ENCODE results near the gene VPS39. TPM values are rescaled to one million over a fixed set of nuclear protein-coding genes. Genes with fewer than 3 reads are reported as not detected.
"Not testable (repeated sequence)": the region's sequence is repeated elsewhere in the genome, so short reads cannot be mapped to it uniquely, and the experiment has no call there.

VPS39 gene
- polyA plus RNA-seq (ENCODE audit: insufficient read length in 4 of 4): 10 to 100 TPM; 54.2 to 87.2 (median 69.1) TPM

DNA sequence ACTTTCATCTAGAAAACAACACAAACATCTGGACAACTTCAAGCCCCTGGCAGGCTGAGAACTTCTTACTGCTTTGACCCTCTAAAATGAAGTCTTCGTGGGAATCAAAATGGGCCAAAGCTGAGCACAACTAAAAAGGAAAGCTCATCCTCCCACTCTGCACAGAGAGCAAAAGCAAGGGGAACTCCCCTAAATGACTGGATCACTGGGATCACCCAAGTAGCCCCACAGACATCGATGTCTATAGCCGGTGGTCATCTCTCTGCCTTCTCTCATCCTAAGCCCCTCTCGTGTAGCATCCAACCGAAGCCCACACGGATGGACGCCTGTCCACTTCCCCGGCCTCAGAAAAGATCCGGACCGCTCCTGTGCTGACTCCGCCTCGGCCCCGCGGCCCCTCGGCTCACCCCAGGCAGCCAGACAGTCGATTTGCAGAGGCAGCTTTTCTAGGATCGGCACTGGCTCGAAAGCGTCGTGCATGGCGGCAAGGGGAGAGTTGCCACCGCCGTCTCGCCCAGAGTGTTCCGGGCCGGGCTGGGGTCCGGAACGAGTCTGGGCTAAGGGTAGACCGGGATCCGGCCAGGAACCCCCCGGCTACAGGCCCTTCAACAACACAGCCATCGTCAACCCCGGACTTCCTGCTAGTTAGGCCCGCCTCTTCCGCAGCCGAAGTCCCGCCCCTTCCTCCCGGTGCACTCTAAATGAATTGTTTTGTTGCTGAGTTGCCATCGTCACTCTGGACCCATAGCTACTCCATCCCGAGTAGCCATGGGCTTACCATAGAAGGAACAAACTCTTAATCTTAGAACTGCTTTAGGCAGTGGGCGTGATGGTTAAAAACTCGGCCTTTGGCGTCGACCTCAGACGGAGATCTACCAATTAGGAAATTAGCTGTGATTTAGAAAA, at the start of gene VPS39:
TSS of gene VPS39 (minus strand) at position 631 of the 906 bp plus-strand sequence. CDS start at position 480, 151 bp downstream.
- peak; percentile 55 to 74 (median 72) for DNase-seq (ENCODE audit: low read depth in 4 of 4, low spot score in 2 of 4)

GRCh38 chr15:42253300-42253699, 45.2 kb upstream of the VPS39 start:
- DNase-seq (ENCODE audit: low read depth in 4 of 4, low spot score in 2 of 4): no peak

DNA sequence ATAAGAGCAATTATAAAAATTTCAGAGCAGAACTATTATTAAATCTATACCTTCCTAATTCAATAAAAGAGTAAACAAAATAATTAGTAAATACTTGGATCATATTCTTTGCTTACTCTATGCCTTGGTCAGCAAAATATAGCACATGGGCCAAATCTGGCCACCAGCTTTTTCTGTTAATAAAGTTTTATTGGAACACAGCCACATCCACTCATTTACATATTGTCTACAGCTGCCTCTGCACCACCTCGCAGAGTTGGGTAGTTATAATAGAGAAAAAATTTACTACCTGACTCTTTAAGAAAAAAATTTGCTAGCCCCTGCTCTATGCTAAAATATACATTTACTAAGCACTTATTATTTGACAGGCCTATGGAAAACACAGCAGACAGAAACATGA, 32.7 kb upstream of the VPS39 start:
- no peak for DNase-seq (ENCODE audit: low read depth in 4 of 4, low spot score in 2 of 4)

- no peak for DNase-seq (ENCODE audit: low read depth in 4 of 4, low spot score in 2 of 4)
Observed at GRCh38 chr15:42239528-42240182, 31.6 kb upstream of the VPS39 start.

DNA sequence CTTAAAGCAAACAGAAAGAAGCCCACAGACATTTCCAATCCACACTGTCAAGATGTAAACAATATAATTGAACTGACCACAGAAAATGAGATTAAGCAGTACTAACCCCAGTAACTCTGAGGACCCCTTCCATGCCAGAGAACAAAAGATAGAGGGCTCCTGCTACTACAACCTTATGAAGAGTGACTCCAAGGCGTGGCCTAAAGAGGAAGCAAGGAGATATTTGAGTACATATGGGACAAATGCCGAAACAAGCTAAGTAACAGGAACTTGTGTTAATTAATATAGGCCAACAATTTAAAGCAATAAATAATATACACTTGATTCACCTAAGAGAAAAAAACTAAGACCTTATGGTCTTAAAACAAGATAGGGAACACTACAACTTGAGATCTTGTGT, 25.0 kb upstream of the VPS39 start:
- DNase-seq (ENCODE audit: low read depth in 4 of 4, low spot score in 2 of 4): no peak

DNA sequence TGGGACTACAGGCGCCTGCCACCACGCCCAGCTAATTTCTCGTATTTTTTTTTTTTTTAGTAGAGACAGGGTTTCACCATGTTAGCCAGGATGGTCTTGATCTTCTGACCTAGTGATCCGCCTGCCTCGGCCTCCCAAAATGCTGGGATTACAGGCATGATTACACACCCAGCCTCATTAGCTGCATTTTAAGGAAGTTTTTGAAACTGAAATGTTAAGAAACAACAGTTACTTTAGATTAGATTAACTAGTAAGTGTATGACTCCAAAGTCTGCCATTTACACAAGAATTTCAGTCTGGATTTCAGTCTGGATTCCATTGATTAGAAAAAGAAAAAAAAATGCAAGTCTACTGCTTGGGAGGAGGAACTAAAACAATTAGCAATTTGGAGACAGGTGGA, 24.5 kb upstream of the VPS39 start:
- no peak for DNase-seq (ENCODE audit: low read depth in 4 of 4, low spot score in 2 of 4)

DNA sequence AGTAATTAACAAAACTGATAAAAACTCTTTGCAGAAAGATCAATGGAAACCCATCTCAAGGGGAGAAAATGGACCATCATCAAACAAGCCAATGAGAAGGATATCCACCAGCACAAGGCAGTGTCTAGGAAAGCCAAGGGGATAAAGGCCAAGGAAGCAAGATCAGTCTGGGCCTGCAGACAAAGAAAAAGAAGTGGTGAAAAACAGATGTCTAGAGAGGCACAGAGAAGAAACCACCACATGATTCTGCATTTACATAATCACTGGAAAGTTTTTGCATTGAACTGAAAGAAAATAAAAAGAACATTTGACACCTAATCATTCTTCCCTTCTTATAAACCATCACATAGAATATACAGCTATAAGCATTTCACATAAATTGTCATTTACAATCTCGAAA, 23.0 kb upstream of the VPS39 start:
- DNase-seq (ENCODE audit: low read depth in 4 of 4, low spot score in 2 of 4): no peak

GRCh38 chr15:42228981-42229380, 20.9 kb upstream of the VPS39 start:
- DNase-seq (ENCODE audit: low read depth in 4 of 4, low spot score in 2 of 4): not testable (repeated sequence)

DNA sequence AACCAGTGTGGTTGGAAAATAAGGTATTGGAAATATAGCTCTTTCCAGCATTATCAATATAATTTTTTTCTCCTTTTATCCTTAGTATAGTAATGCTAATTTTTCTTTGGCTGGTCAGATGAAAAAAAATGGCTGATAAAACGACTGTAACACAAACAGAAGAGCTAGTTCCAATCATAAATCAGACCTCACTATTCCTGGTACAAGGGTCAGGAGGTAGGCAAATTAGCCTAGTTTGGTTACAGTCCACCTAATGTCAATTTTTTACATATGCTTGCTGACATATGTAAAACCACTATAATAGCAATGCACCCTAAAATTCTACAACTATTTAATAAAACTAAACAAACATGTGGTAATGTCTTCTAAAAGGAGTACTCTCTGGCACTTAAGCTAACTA, 19.9 kb upstream of the VPS39 start:
- DNase-seq (ENCODE audit: low read depth in 4 of 4, low spot score in 2 of 4): no peak

DNA sequence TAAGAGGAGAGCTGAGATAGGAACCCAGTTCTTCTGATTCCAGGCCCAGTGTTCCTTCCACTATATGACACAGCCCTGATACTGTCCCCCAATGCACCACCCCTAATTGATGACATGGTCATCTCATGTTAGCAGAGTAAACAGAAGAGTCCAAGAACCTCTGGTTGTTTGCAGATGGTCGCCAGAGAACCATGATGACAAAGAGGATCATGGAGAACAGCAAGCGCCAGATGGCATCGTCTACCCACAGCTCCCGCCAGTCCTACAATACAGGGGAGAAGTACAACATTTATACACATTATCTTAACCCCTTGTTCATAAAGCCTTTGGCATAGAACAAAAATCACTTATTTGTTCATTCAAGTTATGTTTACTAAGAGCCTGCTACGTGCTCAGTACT, 18.5 kb upstream of the VPS39 start:
- no peak for DNase-seq (ENCODE audit: low read depth in 4 of 4, low spot score in 2 of 4)

DNA sequence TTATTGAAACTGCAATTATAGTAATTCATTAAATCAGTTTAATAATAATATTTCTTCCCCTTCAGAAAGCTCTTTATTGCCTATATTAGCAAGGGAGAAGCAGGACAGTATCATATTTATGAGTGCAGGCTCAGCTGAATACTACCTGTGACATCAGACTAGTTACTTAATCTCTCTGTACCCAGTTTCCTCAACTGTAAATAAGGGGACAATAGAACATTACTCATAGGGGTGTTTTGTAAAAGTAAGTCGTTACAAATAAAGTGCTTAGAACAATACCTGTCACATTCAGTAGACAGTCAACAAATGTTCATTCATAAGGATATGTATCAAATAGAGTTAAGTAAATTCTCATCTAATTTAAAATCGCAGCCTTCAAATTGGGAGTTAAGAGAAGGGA, 12.1 kb upstream of the VPS39 start:
- no peak for DNase-seq (ENCODE audit: low read depth in 4 of 4, low spot score in 2 of 4)

GRCh38 chr15:42218953-42219592, 11.0 kb upstream of the VPS39 start:
- DNase-seq (ENCODE audit: low read depth in 4 of 4, low spot score in 2 of 4): no peak

DNA sequence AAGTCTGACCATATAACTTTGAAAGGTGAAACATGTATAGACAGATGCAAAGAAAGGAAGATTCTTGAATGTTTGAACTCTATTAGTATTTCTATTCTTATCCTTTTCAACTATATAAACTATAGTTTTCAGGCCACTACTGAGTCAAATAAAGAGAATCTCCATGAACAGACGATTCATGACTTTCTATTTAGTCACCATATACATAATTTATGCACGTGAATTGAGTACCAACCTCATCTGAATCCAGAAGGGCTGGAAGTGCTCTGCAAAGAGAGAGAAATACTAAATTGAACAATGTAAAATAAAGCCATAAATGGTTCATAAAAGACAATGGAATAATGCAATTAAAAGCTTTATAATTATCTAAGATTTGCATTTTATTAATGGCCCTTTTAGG, 9.5 kb upstream of the VPS39 start:
- DNase-seq (ENCODE audit: low read depth in 4 of 4, low spot score in 2 of 4): no peak

- DNase-seq (ENCODE audit: low read depth in 4 of 4, low spot score in 2 of 4): no peak
Observed at GRCh38 chr15:42215913-42216829, 8.1 kb upstream of the VPS39 start.

DNA sequence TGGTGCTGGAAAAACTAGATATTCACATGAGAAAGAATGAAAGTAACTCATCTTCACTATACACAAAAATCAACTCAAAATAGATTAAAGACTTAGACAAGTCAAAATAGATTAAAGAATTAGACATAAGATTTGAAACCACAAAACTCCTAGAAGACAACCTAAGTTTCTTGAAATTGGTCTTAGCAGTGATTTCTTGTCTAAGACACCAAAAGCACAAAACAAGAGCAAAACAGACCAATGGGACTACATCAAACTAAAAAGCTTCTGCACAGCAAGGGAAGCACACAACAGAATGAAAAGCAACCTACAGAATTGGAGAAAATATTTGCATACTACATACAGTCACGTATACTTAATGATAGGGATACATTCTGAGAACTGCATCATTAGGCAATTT, 6.5 kb upstream of the VPS39 start:
- no peak for DNase-seq (ENCODE audit: low read depth in 4 of 4, low spot score in 2 of 4)

DNA sequence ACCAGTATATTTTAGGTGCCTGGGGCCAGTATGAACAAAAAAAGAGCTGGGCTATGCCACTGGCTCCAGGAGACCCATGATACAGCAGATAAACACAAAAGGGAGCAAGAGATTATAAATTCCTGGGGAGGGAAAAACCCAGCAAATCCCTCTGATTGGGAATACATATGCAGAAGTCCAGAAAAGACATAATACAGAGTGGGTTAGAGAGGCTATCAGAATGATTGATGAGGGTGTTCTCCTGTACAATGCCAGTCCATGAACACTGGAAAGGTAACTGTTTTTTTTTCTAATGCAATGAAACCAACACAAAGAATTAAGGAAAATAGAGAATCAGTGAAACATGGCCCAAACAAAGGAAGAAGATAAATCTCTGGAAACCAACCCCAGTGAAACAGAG, 5.4 kb upstream of the VPS39 start:
- no peak for DNase-seq (ENCODE audit: low read depth in 4 of 4, low spot score in 2 of 4)

DNA sequence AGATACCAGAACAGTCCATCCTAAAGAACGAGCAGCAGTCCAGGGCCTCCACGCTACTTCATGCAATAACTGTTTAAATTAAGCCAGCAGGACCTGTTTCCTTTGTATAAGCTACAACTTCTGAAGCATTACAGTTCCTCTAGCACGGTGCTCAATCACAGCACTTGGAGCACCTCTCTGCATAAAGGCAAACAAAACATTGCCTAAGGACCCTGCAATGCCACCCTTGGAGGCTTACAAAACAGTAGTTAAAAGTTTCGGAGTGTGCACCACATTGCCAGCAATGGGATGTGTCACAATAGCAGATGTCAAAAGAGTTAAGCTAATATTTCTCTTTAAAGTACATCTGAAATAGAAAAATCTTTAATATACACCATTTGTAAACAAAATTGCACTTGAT, 2.6 kb upstream of the VPS39 start:
- no peak for DNase-seq (ENCODE audit: low read depth in 4 of 4, low spot score in 2 of 4)

- DNase-seq (ENCODE audit: low read depth in 4 of 4, low spot score in 2 of 4): no peak
Observed at GRCh38 chr15:42206406-42206805, 1.7 kb downstream of the VPS39 start.

- DNase-seq (ENCODE audit: low read depth in 4 of 4, low spot score in 2 of 4): no peak
Observed at GRCh38 chr15:42203891-42204290, 4.2 kb downstream of the VPS39 start.

DNA sequence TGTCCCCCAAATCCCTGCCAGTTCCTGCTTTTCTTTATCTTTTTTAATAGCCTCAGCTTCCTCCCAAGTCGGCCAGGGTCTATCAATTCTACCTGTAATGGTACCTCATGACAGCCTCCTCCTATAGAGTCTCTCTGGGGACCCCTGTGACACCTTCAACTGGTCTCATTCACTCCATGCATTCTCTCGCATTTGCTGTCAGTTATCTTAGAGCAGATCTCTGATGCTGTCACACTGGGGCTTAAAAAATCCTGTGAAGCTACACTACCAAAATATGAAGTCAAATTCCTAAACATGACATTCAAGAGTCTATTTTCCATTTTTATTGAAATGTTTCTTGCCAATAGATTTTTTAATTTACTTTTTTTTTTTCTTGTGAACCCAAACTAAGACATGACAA, 5.5 kb downstream of the VPS39 start:
- DNase-seq (ENCODE audit: low read depth in 4 of 4, low spot score in 2 of 4): no peak
